ENCODE results near the gene PHLDA2.
A peak's percentile ranks its signal among the peaks of the same experiment; 100 is the strongest.

PHLDA2 gene

DNA sequence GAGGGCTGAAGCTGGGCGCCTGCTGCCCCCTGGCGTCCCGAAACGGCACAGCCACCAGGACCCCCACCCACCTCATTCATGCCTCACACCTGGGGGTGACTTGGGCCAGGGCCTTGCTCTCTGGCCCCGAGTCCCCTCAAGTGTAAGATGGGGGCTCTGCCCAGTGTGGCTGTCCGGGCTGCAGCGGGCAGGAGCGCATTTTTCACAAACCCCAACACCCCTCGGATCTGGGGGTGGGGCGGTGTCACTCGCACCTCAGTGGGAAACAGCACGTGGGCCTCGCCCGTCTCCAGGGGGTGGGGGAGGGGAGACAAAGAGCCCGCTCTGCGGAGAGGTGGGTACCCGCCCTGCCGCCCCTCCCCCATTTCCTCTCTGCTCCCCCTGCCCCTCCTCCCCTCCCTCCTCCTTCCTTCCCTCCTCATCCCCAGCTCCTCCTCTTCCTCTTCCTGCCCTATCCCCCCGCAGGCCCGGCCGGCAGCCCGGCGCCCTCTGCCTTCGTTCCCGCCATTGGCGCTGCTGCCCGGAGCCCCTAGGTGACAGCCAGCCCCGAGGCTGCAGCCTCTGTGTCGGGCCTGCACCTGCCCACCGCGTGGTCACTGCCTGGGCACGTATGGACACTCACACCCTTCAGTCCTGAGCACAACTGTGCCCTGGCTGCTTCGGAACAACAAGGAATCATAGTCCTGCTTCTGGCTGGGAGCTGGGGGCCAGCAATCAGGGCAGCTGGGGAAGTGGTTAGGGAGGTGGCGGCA, 36.8 kb downstream of the PHLDA2 start:
- peak; percentile 27 to 45 for DNase-seq

DNA sequence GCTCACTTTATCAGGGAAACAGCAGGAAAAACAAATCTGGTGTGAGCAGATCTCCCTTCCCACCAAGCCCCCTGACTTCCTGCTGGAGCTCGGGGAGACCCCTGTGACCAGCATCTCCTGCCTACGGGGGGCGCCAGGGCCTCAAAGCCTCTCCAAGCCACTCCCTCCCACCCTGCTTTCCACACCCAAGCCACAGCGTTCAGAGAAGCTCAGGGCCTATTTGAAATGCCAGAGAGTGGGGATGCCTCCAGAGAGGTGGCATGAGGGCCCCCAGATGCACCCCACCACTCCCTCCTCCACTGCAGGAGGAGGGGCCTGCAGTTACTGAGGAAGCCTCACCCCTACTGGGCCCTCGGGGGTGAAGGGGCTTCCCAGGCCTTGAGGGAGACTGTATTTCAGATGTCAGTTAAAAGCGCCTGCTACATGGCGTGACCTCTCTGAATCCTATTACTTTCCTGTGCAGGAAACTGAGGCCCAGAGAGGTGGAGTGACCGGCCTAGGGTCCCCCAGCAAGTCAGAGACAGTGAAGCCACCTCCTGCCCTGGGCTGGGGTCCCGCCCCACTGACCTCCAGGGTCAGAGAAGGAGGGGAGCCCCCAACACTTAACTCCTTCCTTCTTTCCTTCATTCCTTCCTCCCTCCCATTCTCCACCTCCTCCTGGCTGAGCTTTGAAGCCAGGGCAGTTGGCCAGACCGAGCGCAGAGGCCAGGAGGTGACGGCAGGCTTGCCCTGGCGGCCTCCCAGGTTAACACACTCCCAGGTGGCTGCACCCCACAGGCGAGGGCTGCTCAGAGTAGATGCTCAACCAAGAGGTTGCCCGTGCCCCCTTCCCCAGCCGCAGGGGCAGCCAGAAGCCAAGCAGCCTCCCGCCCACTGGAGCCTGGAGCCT, 37.6 kb downstream of the PHLDA2 start:
- no peak for DNase-seq

DNA sequence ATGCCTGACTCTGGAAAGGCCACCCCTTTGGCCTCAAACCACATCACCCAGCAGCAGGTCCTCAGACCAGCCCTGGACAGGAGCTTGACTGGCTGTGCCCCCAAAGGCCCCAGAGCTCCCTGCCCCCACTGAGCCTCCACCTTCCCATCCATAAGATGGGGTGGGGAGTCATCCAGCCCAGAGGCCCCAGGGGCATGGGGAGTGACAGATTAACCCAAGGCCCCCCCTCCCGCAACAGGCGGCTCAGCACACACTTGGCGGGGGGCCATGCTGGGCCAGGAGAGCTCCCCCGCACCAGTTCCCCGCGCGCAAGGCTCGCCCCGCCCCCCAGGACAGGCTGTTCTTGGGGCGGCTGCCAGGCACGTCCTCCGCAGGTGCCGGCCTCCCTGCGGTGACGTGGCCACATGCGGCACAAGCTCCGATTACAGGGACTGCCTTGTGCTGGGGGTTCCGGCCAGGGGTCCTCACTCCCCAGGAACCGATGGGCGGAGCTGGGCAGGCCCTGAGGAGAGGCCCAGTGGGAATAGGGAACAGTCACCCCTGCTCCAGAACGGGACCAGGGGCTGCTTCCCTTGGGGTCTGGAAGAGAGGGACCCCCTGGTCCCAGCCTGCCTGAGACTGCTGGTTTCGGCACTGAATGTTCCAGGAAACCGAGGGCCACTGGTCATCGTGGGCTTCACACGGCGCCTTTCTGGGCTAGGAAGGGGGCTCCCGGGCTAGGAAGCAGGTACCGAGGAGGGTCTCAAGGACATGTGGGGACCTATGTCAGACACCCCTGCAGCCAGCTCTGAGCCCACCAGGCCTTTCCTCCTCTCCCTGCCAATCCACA, 38.5 kb downstream of the PHLDA2 start:
- no peak for DNase-seq

DNA sequence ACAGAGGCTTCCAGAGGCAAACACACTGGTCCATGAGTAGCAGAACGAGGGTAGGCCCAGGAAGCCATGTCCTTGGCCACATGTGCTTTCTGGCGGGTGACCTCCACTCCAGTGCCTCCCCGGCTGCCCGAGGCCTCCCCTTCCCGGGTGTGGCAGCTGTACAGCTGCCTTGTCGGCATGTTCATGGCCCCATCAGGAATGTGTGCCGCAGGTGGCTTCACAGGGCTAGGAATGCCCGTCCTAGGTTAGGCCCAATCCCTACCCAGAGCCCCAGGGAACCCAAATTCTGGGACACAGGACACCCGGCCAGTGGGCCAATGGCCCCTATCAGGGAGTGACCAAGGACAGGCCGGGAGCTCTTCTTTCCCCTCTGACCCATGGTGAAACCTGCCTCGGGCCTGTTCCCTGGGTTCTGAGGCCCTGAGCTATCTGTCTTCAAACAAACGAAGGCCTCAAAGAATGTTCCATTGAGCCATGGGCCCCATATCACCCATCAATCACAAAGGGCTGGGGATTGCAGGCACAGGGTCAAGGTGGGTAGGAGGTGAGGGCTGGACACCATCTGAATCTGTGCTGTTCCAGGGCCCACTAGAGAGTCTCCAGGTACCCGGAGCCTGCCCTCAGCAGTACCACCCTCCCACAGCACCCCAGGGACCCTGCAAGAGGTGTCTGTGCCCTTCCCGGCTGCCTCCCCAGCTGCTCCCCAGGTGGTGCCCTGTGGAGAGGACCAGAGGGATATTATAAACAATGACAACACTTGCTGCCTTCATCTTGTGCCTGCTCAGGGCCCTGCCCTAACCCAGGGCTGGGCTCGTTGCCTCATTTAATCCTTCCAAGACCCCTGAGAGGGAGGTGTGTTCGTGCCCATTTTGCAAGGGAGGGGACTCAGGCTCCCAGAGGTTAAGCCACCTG, 39.6 kb downstream of the PHLDA2 start:
- DNase-seq, result no peak

DNA sequence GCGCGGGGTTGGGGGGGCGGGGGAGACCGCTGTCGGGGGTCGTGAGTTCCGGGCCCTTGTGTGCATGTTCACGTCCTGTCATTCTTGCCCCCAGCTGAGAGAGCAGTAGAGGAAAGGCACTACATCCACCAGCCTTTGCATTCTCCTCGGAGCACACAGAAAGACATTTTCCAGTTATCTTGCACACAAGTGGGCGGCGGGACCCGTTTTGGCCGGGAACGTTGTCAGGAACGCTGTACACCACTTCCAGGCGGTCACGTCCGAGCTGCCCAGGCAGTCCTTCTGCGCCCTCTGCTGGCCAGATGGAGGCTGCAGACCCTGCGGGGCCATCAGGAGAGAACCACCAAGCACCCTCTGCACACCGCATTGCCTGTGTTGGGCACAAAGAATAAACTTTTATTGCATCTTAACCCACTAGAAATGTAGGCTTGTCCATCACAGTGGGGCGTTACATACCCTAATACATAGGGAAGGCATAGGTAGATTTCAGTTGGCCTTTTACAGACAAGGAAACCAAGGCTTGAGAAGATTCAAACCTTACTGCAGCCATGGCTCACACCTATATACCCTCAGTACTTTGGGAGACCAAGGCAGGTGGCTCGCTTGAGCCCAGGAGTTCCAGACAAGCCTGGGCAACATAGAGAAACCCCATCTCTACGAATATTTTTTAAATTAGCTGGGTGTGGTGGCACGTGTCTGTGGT, 40.8 kb downstream of the PHLDA2 start:
- peak; percentile 34 to 49 for DNase-seq

DNA sequence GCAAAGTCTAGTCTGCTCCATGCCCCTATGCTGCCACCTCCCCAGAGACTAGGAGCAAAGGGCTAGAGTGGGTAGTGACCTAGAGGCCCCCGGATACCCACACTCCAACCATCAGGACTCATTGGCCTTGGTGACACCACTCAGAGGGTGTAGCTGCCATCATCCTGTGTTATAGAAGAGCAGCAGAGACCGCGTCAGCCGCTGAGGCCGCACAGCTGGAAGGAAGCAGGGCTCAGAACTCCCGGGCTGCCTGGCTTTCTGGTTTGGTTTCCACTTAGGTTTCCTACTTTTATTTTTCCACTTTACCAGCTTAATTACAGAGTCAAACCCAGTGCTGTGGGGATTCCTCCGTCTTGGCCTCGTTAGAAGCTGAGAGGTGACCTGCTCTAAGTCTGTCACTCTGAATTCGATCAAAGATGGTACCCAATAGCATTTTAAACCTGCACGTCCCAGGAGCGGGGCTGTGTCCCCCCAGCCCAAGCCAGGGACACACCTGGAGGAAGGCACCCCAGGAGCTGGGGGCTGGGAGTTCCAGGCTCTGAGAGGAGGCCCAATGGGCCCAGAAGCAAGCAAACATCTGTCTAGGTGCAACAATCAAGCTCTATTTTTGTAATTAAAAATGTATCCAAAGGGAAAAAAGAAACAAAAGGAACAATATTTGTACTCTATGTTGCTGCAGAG, 41.6 kb downstream of the PHLDA2 start:
- DNase-seq, result no peak

DNA sequence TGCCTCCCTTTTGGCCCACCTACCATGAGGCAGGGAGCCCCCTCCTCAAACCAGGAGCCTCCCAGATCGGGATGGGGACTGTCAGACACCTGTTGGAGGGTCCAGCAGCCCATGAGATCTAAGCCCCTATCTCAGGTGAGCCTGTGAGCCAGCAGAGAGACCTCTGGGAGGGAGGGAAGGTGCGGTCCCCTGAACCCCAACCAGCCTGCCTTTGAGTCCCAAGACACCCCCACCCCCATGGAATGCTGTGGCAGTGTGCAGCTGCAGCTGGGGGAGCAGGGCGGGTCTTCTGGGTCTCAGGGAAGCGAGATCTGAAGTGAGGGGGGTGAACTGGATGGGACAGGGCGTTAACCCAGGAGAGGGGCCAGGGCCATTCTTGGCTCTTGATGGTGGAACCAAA, 42.3 kb downstream of the PHLDA2 start:
- DNase-seq, result no peak

DNA sequence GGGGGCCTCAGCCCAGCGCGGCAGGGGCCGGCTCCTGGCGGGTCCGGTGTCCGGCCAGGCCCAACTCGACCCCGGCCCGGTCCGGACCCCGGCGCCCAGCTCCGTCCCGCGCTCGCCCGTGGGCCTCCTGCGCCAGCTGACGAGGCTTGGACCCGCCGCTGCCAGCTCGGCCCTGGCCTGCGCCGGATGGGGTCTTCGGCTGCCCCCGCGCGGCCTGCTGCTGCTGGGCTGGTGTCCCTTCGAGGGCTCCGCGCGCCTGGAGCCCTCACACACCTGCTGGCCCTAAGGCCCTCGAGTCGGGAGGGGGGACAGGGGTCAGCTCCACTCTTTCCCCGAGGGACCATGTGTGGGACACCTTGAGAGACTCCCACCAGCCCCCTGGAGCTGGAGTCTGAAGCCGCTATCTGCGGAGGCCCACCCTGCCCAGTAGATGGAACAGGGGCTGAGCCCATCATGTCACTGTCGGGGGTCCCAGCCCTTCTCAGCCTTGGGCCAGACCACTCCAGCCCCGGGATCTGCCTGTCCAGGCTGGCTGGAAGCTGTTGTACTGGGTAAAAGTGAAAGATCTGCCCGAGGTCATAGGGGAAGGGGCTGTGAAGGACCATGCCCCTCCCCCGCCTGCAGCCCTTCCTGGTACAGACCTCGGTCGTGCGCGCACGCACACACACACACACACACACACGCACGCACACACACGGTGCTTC, 42.9 kb downstream of the PHLDA2 start:
- DNase-seq, result no peak

DNA sequence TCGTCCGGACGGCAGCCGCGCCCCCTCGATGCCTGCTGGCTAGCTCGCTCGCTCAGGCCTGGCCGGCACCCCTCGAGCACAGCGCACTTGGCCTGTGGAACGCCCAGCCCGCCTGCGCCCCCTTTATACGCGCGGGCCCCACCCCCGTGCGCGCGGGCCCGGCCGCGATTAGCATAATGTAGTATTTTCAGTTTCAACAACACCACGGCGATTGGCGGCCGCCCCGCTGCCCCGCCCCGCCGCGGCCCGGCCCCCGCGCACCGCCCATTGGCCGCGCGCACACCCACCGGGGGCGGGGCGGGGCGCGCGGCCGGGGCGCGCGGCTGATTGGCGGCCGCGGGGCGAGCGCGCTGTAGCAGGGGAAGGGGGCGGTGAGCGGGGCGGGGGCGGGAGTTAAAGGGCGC, 43.5 kb downstream of the PHLDA2 start, which contains the start of gene CDKN1C:
Gene CDKN1C (minus strand): TSS at position 98 of the 404 bp plus-strand sequence. CDS start 319 bp downstream, outside the sequence.
- DNase-seq, result no peak

DNA sequence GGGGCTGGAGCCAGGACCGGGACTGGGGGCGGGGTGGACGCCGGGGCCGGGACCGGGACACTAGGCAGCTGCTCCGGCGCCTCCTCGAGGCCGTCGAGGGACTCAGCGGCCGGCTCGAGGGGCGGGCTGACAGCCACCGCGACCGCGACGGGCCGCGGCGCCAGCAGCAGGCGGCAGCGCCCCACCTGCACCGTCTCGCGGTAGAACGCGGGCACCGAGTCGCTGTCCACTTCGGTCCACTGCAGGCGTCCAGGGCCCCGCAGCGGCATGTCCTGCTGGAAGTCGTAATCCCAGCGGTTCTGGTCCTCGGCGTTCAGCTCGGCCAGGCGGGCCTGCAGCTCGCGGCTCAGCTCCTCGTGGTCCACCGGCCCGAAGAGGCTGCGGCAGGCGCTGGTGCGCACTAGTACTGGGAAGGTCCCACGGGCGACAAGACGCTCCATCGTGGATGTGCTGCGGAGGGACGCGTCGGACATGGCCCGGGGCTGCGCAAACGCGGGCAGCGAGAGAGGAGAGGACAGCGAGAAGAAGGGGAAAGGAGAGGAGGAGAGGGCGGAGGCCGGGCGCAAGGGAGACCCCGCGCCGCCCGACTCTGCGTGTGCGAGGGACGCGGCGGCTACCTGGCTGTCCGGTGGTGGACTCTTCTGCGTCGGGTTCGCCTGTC, 44.1 kb downstream of the PHLDA2 start:
- no peak for DNase-seq

DNA sequence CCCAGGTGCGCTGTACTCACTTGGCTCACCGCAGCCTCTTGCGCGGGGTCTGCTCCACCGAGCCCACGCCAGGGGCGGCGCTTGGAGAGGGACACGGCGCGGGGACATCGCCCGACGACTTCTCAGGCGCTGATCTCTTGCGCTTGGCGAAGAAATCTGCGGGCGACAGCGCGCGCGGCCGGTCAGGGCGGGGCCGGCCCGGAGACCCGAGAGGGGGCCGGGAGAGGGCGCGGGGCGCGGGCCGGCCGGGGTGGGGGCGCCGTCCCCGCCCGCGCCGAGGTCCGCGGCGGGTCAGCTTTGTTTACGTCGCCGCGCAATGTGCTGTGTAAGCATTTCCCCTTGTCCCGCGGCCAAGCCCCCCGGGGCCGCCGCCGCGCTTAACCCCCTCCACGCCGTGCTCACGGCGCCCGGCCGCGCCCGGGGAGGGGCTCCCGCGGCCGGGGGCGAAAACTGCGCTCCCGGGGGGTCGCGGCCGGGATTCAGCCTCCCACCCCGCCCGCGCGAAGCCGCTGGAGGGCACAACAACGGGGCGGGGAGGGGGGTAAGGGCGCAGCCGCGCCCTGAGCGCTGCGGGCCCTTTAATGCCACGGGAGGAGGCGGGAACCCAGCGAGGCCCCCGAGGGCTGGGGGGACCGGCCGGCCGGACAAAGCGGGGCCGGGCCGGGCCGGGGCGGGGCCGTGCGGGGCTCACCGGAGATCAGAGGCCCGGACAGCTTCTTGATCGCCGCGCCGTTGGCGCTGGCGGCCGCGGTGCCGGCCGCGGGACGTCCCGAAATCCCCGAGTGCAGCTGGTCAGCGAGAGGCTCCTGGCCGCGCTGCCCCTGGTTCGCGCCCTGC, 45.0 kb downstream of the PHLDA2 start:
- DNase-seq, result no peak

DNA sequence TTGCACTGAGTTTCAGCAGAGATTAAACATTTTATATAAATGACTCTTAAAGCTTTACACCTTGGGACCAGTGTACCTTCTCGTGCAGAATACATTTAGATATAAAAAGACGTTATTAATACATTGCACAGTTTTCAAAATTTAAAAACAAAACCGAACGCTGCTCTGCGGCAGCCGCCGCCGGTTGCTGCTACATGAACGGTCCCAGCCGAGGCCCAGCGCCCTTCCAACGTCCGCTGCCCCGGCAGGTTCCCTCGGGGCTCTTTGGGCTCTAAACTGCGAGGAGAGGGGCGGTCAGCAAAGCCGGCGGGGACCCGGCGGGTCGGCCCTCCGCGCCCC, 45.6 kb downstream of the PHLDA2 start:
- no peak for DNase-seq

DNA sequence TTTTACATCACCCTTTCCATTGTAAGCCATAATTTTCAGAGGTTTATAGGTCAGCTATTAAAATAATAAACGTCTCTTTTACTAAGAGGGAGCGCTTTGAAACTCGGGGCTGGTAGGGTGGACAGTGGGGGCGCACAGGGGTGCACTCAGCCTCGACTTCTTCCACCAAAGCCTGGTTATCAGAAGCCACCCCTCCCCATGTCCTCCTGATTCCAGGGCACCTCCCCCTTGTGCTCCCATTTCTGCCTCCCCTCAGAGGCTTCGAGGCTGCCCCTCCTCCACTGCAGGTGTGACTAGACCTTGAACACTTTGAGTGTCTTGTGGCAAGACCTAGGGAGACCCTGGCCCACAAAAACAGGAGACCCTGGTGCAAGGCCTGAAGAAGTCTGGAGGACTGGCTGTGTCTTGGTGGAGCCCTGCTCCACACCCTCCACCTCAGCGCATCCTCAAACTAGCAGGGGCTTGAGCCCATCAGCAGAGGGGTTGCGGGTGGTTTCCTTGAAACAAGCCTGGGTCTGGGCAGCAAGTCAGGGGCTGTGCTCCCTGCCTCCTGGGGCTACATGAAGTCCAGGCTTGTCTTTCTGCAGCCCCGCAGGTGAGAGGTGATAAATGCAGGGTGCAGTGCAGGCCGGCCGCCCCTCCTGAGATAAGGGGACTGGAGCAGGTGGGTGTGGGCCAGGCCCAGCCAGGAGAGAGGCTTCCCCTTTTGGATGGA, 46.7 kb downstream of the PHLDA2 start:
- DNase-seq, result no peak

DNA sequence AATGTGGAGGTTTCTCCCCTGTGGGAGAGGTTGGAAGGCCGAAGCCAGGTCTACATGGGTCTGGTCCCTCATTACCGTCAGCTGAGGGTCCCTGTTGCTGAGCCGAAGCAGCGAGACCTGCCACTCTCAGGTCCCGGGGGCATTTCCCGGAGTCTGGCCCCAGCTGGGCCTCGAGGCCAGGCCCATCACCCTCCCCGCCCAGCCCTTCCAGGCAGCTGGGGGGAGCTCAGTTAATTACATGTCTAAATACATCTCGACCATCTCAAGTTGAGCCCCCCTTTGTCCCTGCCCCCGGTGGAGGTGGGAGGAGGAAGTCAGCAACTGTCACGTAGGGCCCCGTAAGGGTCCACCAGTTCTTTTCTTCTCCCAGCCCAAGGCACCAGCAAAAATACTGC, 47.2 kb downstream of the PHLDA2 start:
- DNase-seq, result no peak

DNA sequence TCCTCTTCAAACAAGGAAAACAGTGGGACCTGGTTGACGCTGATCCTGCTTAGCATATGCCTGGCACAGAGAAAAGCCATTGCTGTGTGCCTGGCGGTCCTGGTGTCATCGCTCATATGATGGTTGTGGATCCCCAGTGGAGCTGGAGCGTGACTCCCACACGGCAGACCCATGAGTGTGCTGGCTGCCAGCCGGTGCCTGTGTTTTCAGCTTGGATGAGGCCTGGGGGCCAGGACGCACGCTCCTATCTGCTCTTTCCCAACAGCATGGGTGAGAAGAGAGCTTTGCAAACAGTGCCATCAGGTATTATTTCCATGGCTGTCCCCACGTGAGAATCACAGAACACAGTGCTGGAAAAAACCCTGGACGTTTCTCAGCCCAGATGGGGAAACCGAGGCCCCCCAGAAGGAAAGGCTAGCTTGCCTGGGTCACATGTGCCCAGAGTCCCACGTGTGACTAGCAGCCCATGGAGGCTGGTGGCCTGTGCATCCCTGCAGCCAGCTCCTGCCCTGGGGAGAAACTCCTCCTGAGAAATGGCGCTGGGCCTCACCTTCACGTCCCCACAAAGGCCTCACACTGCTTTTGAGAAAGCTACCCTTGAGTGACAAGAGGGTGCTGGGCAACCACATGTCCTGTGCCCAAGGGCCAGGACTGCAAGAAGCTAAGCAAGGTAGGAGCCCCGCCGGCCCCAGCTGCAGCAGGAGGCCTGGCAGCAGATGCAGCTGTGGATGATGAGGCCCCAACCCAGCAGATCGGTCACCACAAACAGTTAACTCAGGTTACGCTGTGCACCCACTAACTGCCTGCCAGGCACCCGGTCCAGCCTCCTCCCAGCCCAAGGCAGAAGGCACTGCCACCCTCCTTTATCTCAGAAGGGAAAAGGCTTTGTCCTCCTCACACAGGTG, 47.9 kb downstream of the PHLDA2 start:
- DNase-seq, result no peak

DNA sequence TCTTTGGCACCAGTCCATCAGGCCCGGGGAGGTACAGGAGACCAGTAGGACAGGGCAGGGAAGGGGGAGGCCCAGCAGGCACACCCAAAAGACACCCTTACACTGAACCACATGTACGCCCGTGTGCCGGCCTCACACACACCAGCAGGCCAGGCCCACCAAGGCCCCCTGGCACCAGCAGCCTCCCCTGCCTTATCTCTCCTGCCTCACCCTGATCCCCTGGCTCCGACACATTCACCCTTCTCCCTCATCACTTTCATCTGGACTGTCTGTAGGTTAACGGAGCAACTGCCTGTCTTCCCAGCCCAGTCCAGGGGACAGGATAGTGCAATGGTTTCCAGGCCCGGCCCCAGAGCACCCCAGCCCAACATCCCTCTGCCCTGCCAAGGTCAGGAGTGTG, 48.6 kb downstream of the PHLDA2 start:
- DNase-seq, result no peak

DNA sequence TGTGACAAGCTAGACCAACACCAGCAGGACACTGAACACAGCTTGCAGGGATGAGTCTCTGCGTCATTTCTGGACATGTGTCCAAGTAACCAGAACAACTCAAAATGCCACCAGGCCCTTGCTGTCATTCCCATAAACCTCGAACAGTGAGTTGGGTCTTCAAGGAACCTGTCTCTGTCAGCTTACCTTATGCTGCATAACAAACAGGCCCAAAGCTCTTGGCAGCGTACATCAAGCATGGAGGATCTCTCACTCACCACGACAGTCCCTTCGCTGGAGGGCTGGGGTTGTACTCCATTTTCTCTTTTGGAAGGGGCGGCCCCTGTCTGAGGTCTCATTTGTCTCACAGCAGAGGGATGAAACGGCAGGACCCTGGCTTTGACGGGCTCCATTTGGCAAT, 50.4 kb downstream of the PHLDA2 start:
- DNase-seq, result no peak

Measured in AML-193 (cell line).